HEK293 (cell line): ENCODE results near the gene SCART1.

Experiments used
- CTCF ChIA-PET: fragments of 350-600 bp; formaldehyde crosslinking; extraction: SDS; loops from one replicate; lab custom pipeline; 2021; ENCODE audit warnings: antibody characterized with exemption; lab: Yijun Ruan, JAX
- POLR2A ChIA-PET: fragments of 300-600 bp; formaldehyde crosslinking; extraction: SDS; loops from one replicate; lab custom pipeline; 2020; ENCODE audit warnings: antibody characterized with exemption, inconsistent platforms; lab: Yijun Ruan, JAX
- H3K27ac ChIP-seq: fragments of 200-500 bp; sonication (Bioruptor generic); 2 replicates; pipeline ENCODE4 v1.5.1; 2014; ENCODE audit warnings: low read depth, low read length, control low read depth, inconsistent platforms; ENCODE audit errors: extremely low read depth
- H3K36me3 ChIP-seq, 2 experiments: fragments of 200-500 bp in 1 of 2; sonication (Bioruptor generic) in 1 of 2; 1 replicate in 1 of 2; 2 replicates in 1 of 2; pipeline ENCODE4 v1.5.1; 2014 to 2017; ENCODE audit warnings: inconsistent platforms in 2 of 2, low read length in 2 of 2; ENCODE audit not compliant: control insufficient read depth in 2 of 2, insufficient read depth in 1 of 2
- H3K4me1 ChIP-seq: fragments of 200-500 bp; sonication (Bioruptor generic); 2 replicates; pipeline ENCODE4 v1.5.1; 2014; ENCODE audit warnings: mild to moderate bottlenecking, low read length, inconsistent platforms; ENCODE audit not compliant: control insufficient read depth, insufficient read depth
- H3K4me3 ChIP-seq: 2 replicates; pipeline ENCODE4 v1.5.1; 2011; ENCODE audit warnings: low read depth, mild to moderate bottlenecking, control low read depth, low read length, moderate library complexity
- H3K9me3 ChIP-seq: fragments of 200-500 bp; sonication (Bioruptor generic); 2 replicates; pipeline ENCODE4 v1.5.1; 2014; ENCODE audit warnings: low read depth, low read length, inconsistent platforms; ENCODE audit not compliant: control insufficient read depth, insufficient read depth
- EGR2 ChIP-seq: fragments of 450-650 bp; formaldehyde crosslinking; IDR thresholded peaks from 2 replicates; pipeline ENCODE4 v1.5.1; 2016; ENCODE audit warnings: low read depth, missing biosample characterization, missing genetic modification characterization
- IKZF3 ChIP-seq: fragments of 450-650 bp; IDR thresholded peaks from 2 replicates; pipeline ENCODE4 v1.5.0; 2018; ENCODE audit warnings: missing biosample characterization, mild to moderate bottlenecking, missing genetic modification characterization, moderate library complexity
- KLF8 ChIP-seq: fragments of 450-650 bp; formaldehyde crosslinking; IDR thresholded peaks from 2 replicates; pipeline ENCODE4 v1.5.1; 2016; ENCODE audit warnings: missing biosample characterization, missing genetic modification characterization
- OSR2 ChIP-seq: fragments of 450-650 bp; formaldehyde crosslinking; IDR thresholded peaks from 2 replicates; pipeline ENCODE4 v1.5.1; 2016; ENCODE audit warnings: missing biosample characterization, missing genetic modification characterization
- ZBTB48 ChIP-seq: fragments of 450-650 bp; formaldehyde crosslinking; IDR thresholded peaks from 2 replicates; pipeline ENCODE4 v1.5.1; 2016; ENCODE audit warnings: missing biosample characterization, missing genetic modification characterization
- ZFHX2 ChIP-seq: fragments of 450-650 bp; formaldehyde crosslinking; conservative IDR thresholded peaks from 2 replicates; pipeline ENCODE4 v1.5.1; 2016; ENCODE audit warnings: missing biosample characterization, missing genetic modification characterization
- ZNF10 ChIP-seq: fragments of 450-650 bp; formaldehyde crosslinking; IDR thresholded peaks from 2 replicates; pipeline ENCODE4 v1.5.1; 2017; ENCODE audit warnings: missing biosample characterization, missing genetic modification characterization
- ZNF184 ChIP-seq: fragments of 450-650 bp; IDR thresholded peaks from 2 replicates; pipeline ENCODE4 v1.5.1; 2018; ENCODE audit warnings: missing biosample characterization, mild to moderate bottlenecking, missing genetic modification characterization
- ZNF354C ChIP-seq: fragments of 450-650 bp; formaldehyde crosslinking; IDR thresholded peaks from 2 replicates; pipeline ENCODE4 v1.5.1; 2016; ENCODE audit warnings: missing biosample characterization, missing genetic modification characterization, low read depth, borderline replicate concordance
- ZNF362 ChIP-seq: fragments of 450-650 bp; formaldehyde crosslinking; IDR thresholded peaks from 2 replicates; pipeline ENCODE4 v1.5.1; 2016; ENCODE audit warnings: missing biosample characterization, missing genetic modification characterization
- ZNF394 ChIP-seq: fragments of 450-650 bp; formaldehyde crosslinking; IDR thresholded peaks from 2 replicates; pipeline ENCODE4 v1.5.1; 2016; ENCODE audit warnings: missing biosample characterization, missing genetic modification characterization, mild to moderate bottlenecking, moderate library complexity, borderline replicate concordance
- ZNF48 ChIP-seq: fragments of 450-650 bp; formaldehyde crosslinking; IDR thresholded peaks from 2 replicates; pipeline ENCODE4 v1.5.1; 2016; ENCODE audit warnings: missing biosample characterization, missing genetic modification characterization
- ZNF555 ChIP-seq: fragments of 450-650 bp; formaldehyde crosslinking; conservative IDR thresholded peaks from 2 replicates; pipeline ENCODE4 v1.5.1; 2017; ENCODE audit warnings: missing biosample characterization, mild to moderate bottlenecking, missing genetic modification characterization, inconsistent platforms
- ZNF670 ChIP-seq: fragments of 450-650 bp; formaldehyde crosslinking; IDR thresholded peaks from 2 replicates; pipeline ENCODE4 v1.5.1; 2016; ENCODE audit warnings: missing biosample characterization, missing genetic modification characterization, low read depth
- ZNF791 ChIP-seq: fragments of 450-650 bp; formaldehyde crosslinking; IDR thresholded peaks from 2 replicates; pipeline ENCODE4 v1.5.1; 2016; ENCODE audit warnings: missing biosample characterization, missing genetic modification characterization
- TF ChIP-seq, protein P1 (sequence below): fragments of 450-650 bp; formaldehyde crosslinking; IDR thresholded peaks from 2 replicates; pipeline ENCODE4 v1.5.1; 2016; ENCODE audit warnings: missing biosample characterization, missing genetic modification characterization
- TF ChIP-seq, protein P2 (sequence below): IDR thresholded peaks from 2 replicates; pipeline ENCODE4 v1.6.1; 2011; ENCODE audit warnings: mild to moderate bottlenecking, low read depth, low read length, borderline replicate concordance
- TF ChIP-seq, protein P3 (sequence below): fragments of 450-650 bp; formaldehyde crosslinking; conservative IDR thresholded peaks from 2 replicates; pipeline ENCODE4 v1.5.1; 2016; ENCODE audit warnings: low read depth, missing biosample characterization, missing genetic modification characterization

Gene SCART1

DNA sequence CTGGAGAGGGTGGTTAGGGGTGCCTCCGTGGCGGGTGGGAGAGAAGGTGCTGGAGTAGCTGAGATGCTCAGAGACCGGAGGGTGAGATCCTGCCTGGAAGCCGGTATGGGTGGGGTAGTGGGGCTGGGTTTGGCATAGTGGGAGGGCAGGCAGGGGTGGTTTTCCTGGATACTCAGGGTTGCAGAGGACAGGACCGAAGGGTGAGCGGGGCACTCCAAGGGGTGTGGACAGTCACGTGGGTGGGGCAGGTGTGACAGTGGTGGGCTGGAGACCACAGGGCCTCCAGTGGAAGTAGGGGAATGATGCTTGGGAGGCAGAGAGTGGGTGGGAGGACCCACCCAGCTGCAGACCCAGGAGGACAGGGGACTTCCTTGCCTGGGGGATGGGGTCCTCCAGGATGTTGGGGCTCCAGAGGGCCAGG lies 1.9 kb downstream of the SCART1 start:
- CTCF ChIA-PET, result no interaction called here
- POLR2A ChIA-PET, result no interaction called here
- Histone ChIP-seq H3K27ac (no peak overlapping the region), H3K36me3 (no peaks in the 10 kb centered on the region), H3K4me1 (no peaks in the 10 kb centered on the region), H3K4me3 (no peak overlapping the region), H3K9me3 (no peaks in the 10 kb centered on the region)
- peak; percentile 26; the same call in 1 of the 2 replicates for TF ChIP-seq KLF8 (tag by site-specific recombination)
- no peak for TF ChIP-seq ZNF184 (tag by site-specific recombination)
- TF ChIP-seq, protein P1, sequence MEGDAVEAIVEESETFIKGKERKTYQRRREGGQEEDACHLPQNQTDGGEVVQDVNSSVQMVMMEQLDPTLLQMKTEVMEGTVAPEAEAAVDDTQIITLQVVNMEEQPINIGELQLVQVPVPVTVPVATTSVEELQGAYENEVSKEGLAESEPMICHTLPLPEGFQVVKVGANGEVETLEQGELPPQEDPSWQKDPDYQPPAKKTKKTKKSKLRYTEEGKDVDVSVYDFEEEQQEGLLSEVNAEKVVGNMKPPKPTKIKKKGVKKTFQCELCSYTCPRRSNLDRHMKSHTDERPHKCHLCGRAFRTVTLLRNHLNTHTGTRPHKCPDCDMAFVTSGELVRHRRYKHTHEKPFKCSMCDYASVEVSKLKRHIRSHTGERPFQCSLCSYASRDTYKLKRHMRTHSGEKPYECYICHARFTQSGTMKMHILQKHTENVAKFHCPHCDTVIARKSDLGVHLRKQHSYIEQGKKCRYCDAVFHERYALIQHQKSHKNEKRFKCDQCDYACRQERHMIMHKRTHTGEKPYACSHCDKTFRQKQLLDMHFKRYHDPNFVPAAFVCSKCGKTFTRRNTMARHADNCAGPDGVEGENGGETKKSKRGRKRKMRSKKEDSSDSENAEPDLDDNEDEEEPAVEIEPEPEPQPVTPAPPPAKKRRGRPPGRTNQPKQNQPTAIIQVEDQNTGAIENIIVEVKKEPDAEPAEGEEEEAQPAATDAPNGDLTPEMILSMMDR (tag by site-specific recombination), result no peak
- TF ChIP-seq ZNF48 (tag by site-specific recombination), result no peak
- peak; percentile 53 for TF ChIP-seq EGR2 (tag by site-specific recombination)
- peak; percentile 45 for TF ChIP-seq ZFHX2 (tag by site-specific recombination)
- peak; percentile 41; the same call in 1 of the 2 replicates for TF ChIP-seq ZNF394

GRCh38 chr10:133456041-133456951 lies 2.6 kb downstream of the SCART1 start:
- no peaks in the 10 kb centered on the region for H3K9me3 ChIP-seq
- ChIA-PET POLR2A (no interaction called here), CTCF (interaction anchor here (1.5 kb wide), 1 partner anchor 18 kb away, joined by 6 read pairs; no protein-coding TSS in a partner anchor)
- TF ChIP-seq ZNF555 (tag by site-specific recombination), result no peak
- peak; percentile 81 for TF ChIP-seq EGR2 (tag by site-specific recombination)
- no peak for TF ChIP-seq ZBTB48
- TF ChIP-seq ZFHX2 (tag by site-specific recombination), result peak; percentile 80
- TF ChIP-seq ZNF362 (tag by site-specific recombination), result no peak
- no peak overlapping the region for H3K27ac ChIP-seq
- H3K4me3 ChIP-seq, result no peak overlapping the region
- no peaks in the 10 kb centered on the region for H3K36me3 ChIP-seq
- no peaks in the 10 kb centered on the region for H3K4me1 ChIP-seq

DNA sequence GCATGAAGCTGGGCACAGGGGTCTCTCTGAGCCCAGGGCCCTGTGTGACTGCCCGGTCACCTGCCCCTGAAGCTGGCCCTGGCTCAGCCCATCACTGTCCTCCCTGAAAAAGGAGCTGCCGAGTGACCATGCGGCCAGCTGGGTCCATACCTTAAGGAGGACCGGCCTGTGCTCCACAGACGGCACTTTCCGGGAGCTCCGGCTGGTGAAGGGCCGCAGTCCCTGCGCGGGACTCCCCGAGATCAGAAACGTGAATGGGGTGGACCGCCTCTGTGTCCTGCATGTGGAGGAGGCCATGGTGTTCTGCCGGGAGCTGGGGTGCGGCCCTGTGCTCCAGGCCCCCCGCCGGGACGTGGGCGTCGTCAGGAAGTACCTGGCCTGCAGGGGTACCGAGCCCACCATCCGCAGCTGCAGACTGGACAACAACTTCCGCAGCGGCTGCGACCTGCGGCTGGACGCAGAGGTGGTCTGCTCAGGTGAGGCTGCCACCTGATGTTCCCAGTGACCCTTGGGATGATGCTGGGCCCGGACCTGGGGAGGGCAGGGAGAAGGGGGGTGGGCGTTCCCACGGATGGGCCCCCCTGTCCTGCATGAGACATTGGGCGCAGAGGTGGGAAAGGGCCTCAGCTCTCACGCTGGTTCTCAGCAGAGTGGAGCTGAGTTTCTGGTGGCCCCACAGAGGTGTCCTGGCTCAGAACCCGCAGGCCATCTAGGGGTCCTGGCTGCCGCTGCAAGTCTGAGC lies 3.5 kb downstream of the SCART1 start:
- Histone ChIP-seq H3K27ac (no peak overlapping the region), H3K36me3 (no peaks in the 10 kb centered on the region), H3K9me3 (no peaks in the 10 kb centered on the region), H3K4me3 (no peak overlapping the region), H3K4me1 (no peaks in the 10 kb centered on the region)
- CTCF ChIA-PET, result interaction anchor here (1.5 kb wide), 1 partner anchor 19 kb away, joined by 6 read pairs; no protein-coding TSS in a partner anchor
- POLR2A ChIA-PET, result no interaction called here
- TF ChIP-seq IKZF3 (tag by site-specific recombination), result no peak
- no peak for TF ChIP-seq ZNF670 (tag by site-specific recombination)
- no peak for TF ChIP-seq OSR2 (tag by site-specific recombination)
- TF ChIP-seq, protein P2, sequence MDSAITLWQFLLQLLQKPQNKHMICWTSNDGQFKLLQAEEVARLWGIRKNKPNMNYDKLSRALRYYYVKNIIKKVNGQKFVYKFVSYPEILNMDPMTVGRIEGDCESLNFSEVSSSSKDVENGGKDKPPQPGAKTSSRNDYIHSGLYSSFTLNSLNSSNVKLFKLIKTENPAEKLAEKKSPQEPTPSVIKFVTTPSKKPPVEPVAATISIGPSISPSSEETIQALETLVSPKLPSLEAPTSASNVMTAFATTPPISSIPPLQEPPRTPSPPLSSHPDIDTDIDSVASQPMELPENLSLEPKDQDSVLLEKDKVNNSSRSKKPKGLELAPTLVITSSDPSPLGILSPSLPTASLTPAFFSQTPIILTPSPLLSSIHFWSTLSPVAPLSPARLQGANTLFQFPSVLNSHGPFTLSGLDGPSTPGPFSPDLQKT, result no peak
- TF ChIP-seq ZNF10 (tag by site-specific recombination), result no peak
- no peak for TF ChIP-seq ZNF791 (tag by site-specific recombination)
- TF ChIP-seq ZNF354C (tag by site-specific recombination), result no peak
- TF ChIP-seq, protein P3, sequence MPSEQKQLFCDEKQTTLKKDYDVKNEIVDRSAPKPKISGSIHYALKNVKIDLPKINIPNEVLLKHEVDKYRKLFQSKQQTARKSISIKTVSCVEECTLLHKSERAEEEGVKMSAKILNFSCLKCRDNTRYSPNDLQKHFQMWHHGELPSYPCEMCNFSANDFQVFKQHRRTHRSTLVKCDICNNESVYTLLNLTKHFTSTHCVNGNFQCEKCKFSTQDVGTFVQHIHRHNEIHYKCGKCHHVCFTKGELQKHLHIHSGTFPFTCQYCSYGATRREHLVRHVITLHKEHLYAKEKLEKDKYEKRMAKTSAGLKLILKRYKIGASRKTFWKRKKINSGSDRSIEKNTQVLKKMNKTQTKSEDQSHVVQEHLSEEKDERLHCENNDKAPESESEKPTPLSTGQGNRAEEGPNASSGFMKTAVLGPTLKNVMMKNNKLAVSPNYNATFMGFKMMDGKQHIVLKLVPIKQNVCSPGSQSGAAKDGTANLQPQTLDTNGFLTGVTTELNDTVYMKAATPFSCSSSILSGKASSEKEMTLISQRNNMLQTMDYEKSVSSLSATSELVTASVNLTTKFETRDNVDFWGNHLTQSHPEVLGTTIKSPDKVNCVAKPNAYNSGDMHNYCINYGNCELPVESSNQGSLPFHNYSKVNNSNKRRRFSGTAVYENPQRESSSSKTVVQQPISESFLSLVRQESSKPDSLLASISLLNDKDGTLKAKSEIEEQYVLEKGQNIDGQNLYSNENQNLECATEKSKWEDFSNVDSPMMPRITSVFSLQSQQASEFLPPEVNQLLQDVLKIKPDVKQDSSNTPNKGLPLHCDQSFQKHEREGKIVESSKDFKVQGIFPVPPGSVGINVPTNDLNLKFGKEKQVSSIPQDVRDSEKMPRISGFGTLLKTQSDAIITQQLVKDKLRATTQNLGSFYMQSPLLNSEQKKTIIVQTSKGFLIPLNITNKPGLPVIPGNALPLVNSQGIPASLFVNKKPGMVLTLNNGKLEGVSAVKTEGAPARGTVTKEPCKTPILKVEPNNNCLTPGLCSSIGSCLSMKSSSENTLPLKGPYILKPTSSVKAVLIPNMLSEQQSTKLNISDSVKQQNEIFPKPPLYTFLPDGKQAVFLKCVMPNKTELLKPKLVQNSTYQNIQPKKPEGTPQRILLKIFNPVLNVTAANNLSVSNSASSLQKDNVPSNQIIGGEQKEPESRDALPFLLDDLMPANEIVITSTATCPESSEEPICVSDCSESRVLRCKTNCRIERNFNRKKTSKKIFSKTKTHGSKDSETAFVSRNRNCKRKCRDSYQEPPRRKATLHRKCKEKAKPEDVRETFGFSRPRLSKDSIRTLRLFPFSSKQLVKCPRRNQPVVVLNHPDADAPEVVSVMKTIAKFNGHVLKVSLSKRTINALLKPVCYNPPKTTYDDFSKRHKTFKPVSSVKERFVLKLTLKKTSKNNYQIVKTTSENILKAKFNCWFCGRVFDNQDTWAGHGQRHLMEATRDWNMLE, result no peak
